Mesendoderm (in vitro differentiated cells): ENCODE data around the gene LIPK.

Experiments
- DNase-seq: peaks from one replicate; pipeline ENCODE4 v3.0.0; 2013
- H2AK5ac ChIP-seq: 2 replicates; pipeline ENCODE4 v1.6.1; 2013; ENCODE audit warnings: low read length, inconsistent platforms
- H2BK120ac ChIP-seq: 2 replicates; pipeline ENCODE4 v1.6.1; 2013; ENCODE audit warnings: low read depth, mild to moderate bottlenecking, low read length, moderate library complexity, mixed read lengths
- H2BK15ac ChIP-seq: replicated peaks from 2 replicates; pipeline ENCODE4 v1.6.1; 2013; ENCODE audit warnings: low read depth, mild to moderate bottlenecking, moderate library complexity
- H2BK5ac ChIP-seq: 2 replicates; pipeline ENCODE4 v1.6.1; 2013; ENCODE audit warnings: low read length, inconsistent platforms
- H3K18ac ChIP-seq: 2 replicates; pipeline ENCODE4 v1.6.1; 2013; ENCODE audit warnings: mild to moderate bottlenecking, low read length, mixed read lengths
- H3K23ac ChIP-seq: one replicate; pipeline ENCODE4 v1.6.1; 2013; ENCODE audit warnings: low read length
- H3K27ac ChIP-seq: 2 replicates; pipeline ENCODE4 v1.5.1; 2013; ENCODE audit warnings: low read depth, mild to moderate bottlenecking, inconsistent platforms, low read length, moderate library complexity
- H3K27me3 ChIP-seq: 2 replicates; pipeline ENCODE4 v1.6.1; 2013; ENCODE audit warnings: low read length, control low read depth, mild to moderate bottlenecking, inconsistent platforms; ENCODE audit not compliant: insufficient read depth, poor library complexity
- H3K36me3 ChIP-seq: 2 replicates; pipeline ENCODE4 v1.6.1; 2013; ENCODE audit warnings: low read length, inconsistent platforms; ENCODE audit not compliant: control insufficient read depth, insufficient read depth
- H3K4ac ChIP-seq: one replicate; pipeline ENCODE4 v1.6.1; 2013; ENCODE audit warnings: low read depth, mild to moderate bottlenecking, low read length, moderate library complexity
- H3K4me1 ChIP-seq: 2 replicates; pipeline ENCODE4 v1.6.1; 2013; ENCODE audit warnings: low read depth, low read length, inconsistent platforms; ENCODE audit not compliant: control insufficient read depth
- H3K4me2 ChIP-seq: 2 replicates; pipeline ENCODE4 v1.6.1; 2013; ENCODE audit warnings: low read length
- H3K4me3 ChIP-seq: 2 replicates; pipeline ENCODE4 v1.5.1; 2013; ENCODE audit warnings: mild to moderate bottlenecking, low read length
- H3K56ac ChIP-seq: one replicate; pipeline ENCODE4 v1.6.1; 2013; ENCODE audit warnings: low read length
- H3K79me1 ChIP-seq: 2 replicates; pipeline ENCODE4 v1.6.1; 2013; ENCODE audit warnings: low read length, inconsistent platforms
- H3K79me2 ChIP-seq: 2 replicates; pipeline ENCODE4 v1.6.1; 2013; ENCODE audit warnings: mild to moderate bottlenecking, low read length; ENCODE audit not compliant: control insufficient read depth, insufficient read depth
- H3K9ac ChIP-seq: 2 replicates; pipeline ENCODE4 v1.6.1; 2013; ENCODE audit warnings: low read length, inconsistent platforms
- H4K5ac ChIP-seq: one replicate; pipeline ENCODE4 v1.6.1; 2013; ENCODE audit warnings: low read length
- H4K8ac ChIP-seq: one replicate; pipeline ENCODE4 v1.6.1; 2013; ENCODE audit warnings: low read depth, mild to moderate bottlenecking, control low read depth, low read length, moderate library complexity
- WGBS: extraction: QIAGEN DNeasy Blood & Tissue Kit; methylation state at CpG from one replicate; pipeline ENCODE4 v1.1.7; 2013; ENCODE audit warnings: low lambda C conversion rate, missing lambda C conversion rate; ENCODE audit not compliant: insufficient coverage; ENCODE audit errors: extremely low coverage; 5-methylcytosine and 5-hydroxymethylcytosine counted together

LIPK gene

GRCh38 chr10:88725798-88726197 is 19.7 kb downstream of the LIPK start:
- no peak overlapping the region for H2BK5ac ChIP-seq
- H2AK5ac ChIP-seq = no peak overlapping the region

GRCh38 chr10:88728107-88728763 is 22.2 kb downstream of the LIPK start:
- Histone ChIP-seq H3K79me2 (no peaks in the 10 kb centered on the region), H2BK120ac (no peak overlapping the region), H3K4me1 (no peaks in the 10 kb centered on the region), H3K79me1 (no peaks in the 10 kb centered on the region), H3K4ac (no peak overlapping the region), H3K4me2 (no peak overlapping the region), H2BK15ac (no peak overlapping the region), H2BK5ac (no peak overlapping the region), H3K18ac (no peak overlapping the region), H3K4me3 (no peak overlapping the region), H3K56ac (peak overlapping the region; percentile 69), H3K36me3 (no peaks in the 10 kb centered on the region), H3K27me3 (no peaks in the 10 kb centered on the region), H3K9ac (no peak overlapping the region), H2AK5ac (no peak overlapping the region), H3K27ac (no peak overlapping the region), H4K8ac (no peak overlapping the region), H4K5ac (no peak overlapping the region), H3K23ac (no peak overlapping the region)
- no CpG with 5 or more reads among the region's 30 CpGs for WGBS
- peak; percentile 92 for DNase-seq

More at GRCh38 chr10:88725798-88726197, 19.7 kb downstream of the LIPK start:
- Histone ChIP-seq H3K79me1 (no peaks in the 10 kb centered on the region), H3K18ac (no peak overlapping the region), H3K4ac (no peak overlapping the region), H3K36me3 (no peaks in the 10 kb centered on the region), H4K5ac (no peak overlapping the region), H3K56ac (no peak overlapping the region), H3K4me1 (no peaks in the 10 kb centered on the region), H3K4me2 (no peak overlapping the region), H2BK120ac (no peak overlapping the region), H3K4me3 (no peak overlapping the region), H3K23ac (no peak overlapping the region), H3K79me2 (no peaks in the 10 kb centered on the region), H2BK15ac (no peak overlapping the region), H4K8ac (no peak overlapping the region), H3K27me3 (no peaks in the 10 kb centered on the region), H3K27ac (no peak overlapping the region), H3K9ac (no peak overlapping the region)
- no peak for DNase-seq
- no CpG with 5 or more reads among the region's 1 CpG for WGBS

- DNase-seq = no peak
- H2BK120ac ChIP-seq = no peak overlapping the region
- H3K9ac ChIP-seq = no peak overlapping the region
- no peaks in the 10 kb centered on the region for H3K36me3 ChIP-seq
- no peak overlapping the region for H2BK5ac ChIP-seq
- H4K5ac ChIP-seq = no peak overlapping the region
- H4K8ac ChIP-seq = no peak overlapping the region
- no peak overlapping the region for H3K4me3 ChIP-seq
- H3K56ac ChIP-seq = no peak overlapping the region
- H3K18ac ChIP-seq = no peak overlapping the region
- H3K79me1 ChIP-seq = no peaks in the 10 kb centered on the region
- no peak overlapping the region for H3K4me2 ChIP-seq
- H3K79me2 ChIP-seq = no peaks in the 10 kb centered on the region
- H3K27ac ChIP-seq = no peak overlapping the region
- H3K4ac ChIP-seq = no peak overlapping the region
- no peak overlapping the region for H2BK15ac ChIP-seq
- no CpG with 5 or more reads among the region's 4 CpGs for WGBS
- no peak overlapping the region for H3K23ac ChIP-seq
- no peaks in the 10 kb centered on the region for H3K27me3 ChIP-seq
- H3K4me1 ChIP-seq = no peaks in the 10 kb centered on the region
- no peak overlapping the region for H2AK5ac ChIP-seq
Measured at GRCh38 chr10:88730864-88731263, 24.8 kb downstream of the LIPK start.

GRCh38 chr10:88731296-88731695 is 25.2 kb downstream of the LIPK start:
- Histone ChIP-seq H3K9ac (no peak overlapping the region), H3K36me3 (no peaks in the 10 kb centered on the region), H4K8ac (no peak overlapping the region), H3K18ac (no peak overlapping the region), H3K4me2 (no peak overlapping the region), H3K4me1 (no peaks in the 10 kb centered on the region), H3K23ac (no peak overlapping the region), H3K56ac (no peak overlapping the region), H4K5ac (no peak overlapping the region), H2BK5ac (no peak overlapping the region), H3K4ac (no peak overlapping the region), H3K79me2 (no peaks in the 10 kb centered on the region), H3K4me3 (no peak overlapping the region), H3K79me1 (no peaks in the 10 kb centered on the region), H3K27me3 (no peaks in the 10 kb centered on the region), H2AK5ac (no peak overlapping the region), H2BK120ac (no peak overlapping the region), H2BK15ac (no peak overlapping the region), H3K27ac (no peak overlapping the region)
- no CpG with 5 or more reads among the region's 6 CpGs for WGBS
- DNase-seq = peak; percentile 27

GRCh38 chr10:88733215-88733614 is 27.2 kb downstream of the LIPK start:
- Histone ChIP-seq H3K4me1 (no peaks in the 10 kb centered on the region), H3K27ac (no peak overlapping the region), H3K56ac (no peak overlapping the region), H3K18ac (no peak overlapping the region), H3K23ac (no peak overlapping the region), H3K79me1 (no peaks in the 10 kb centered on the region), H2BK120ac (no peak overlapping the region), H3K36me3 (no peaks in the 10 kb centered on the region), H3K4me2 (no peak overlapping the region), H2BK5ac (no peak overlapping the region), H3K27me3 (no peaks in the 10 kb centered on the region), H4K8ac (no peak overlapping the region), H3K4ac (no peak overlapping the region), H2BK15ac (no peak overlapping the region), H3K4me3 (no peak overlapping the region), H3K79me2 (no peaks in the 10 kb centered on the region), H2AK5ac (no peak overlapping the region), H4K5ac (no peak overlapping the region), H3K9ac (no peak overlapping the region)
- DNase-seq = no peak
- no CpG with 5 or more reads among the region's 2 CpGs for WGBS

GRCh38 chr10:88735661-88736060 is 29.6 kb downstream of the LIPK start:
- Histone ChIP-seq H3K79me2 (no peaks in the 10 kb centered on the region), H3K4me2 (no peak overlapping the region), H3K27me3 (no peaks in the 10 kb centered on the region), H3K56ac (no peak overlapping the region), H3K23ac (no peak overlapping the region), H3K4me3 (no peak overlapping the region), H2AK5ac (no peak overlapping the region), H2BK5ac (no peak overlapping the region), H3K79me1 (no peaks in the 10 kb centered on the region), H3K9ac (no peak overlapping the region), H3K36me3 (no peaks in the 10 kb centered on the region), H3K27ac (no peak overlapping the region), H4K5ac (no peak overlapping the region), H3K4me1 (no peaks in the 10 kb centered on the region), H4K8ac (no peak overlapping the region), H3K4ac (no peak overlapping the region), H2BK15ac (no peak overlapping the region), H2BK120ac (no peak overlapping the region), H3K18ac (no peak overlapping the region)
- WGBS = no CpG with 5 or more reads among the region's 1 CpG
- no peak for DNase-seq
